ENCODE results near the gene TFB1M.

DNA sequence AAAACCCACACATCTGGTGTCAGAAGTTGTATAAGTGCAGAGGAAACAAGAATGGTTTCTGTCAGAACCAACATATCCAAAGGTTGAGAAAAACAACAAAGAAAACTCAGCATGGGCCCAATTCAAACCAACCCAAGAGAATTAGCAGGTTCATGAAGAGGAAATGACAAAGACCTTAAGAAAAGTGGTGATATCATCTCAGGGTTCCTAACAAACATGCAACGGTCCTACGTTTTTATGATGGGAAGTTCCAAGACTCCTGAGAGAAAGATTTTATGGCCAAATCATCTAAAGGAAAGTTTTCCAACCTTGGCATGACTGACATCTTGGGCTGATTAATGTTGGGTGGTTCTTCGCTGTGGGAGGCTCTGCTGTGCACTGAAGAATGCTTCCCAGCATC, 23.0 kb downstream of the TFB1M start:
- TF ChIP-seq, protein P1, sequence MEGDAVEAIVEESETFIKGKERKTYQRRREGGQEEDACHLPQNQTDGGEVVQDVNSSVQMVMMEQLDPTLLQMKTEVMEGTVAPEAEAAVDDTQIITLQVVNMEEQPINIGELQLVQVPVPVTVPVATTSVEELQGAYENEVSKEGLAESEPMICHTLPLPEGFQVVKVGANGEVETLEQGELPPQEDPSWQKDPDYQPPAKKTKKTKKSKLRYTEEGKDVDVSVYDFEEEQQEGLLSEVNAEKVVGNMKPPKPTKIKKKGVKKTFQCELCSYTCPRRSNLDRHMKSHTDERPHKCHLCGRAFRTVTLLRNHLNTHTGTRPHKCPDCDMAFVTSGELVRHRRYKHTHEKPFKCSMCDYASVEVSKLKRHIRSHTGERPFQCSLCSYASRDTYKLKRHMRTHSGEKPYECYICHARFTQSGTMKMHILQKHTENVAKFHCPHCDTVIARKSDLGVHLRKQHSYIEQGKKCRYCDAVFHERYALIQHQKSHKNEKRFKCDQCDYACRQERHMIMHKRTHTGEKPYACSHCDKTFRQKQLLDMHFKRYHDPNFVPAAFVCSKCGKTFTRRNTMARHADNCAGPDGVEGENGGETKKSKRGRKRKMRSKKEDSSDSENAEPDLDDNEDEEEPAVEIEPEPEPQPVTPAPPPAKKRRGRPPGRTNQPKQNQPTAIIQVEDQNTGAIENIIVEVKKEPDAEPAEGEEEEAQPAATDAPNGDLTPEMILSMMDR (IDR thresholded peaks at IDR 0.05): no peak
- TF ChIP-seq POLR2A (IDR thresholded peaks at IDR 0.05): no peak

Measured in right lobe of liver (tissue), 4 donors.